ENCODE results near the gene SLC4A5.
A peak's percentile ranks its signal among the peaks of the same experiment; 100 is the strongest.

The SLC4A5 gene

GRCh38 chr2:74333896-74334586 is 9.2 kb downstream of the SLC4A5 start:
- no peak overlapping the region for H3K4me3 ChIP-seq (ENCODE audit: low read depth, low read length)
- TF ChIP-seq CTCF (IDR thresholded peaks at IDR 0.05; ENCODE audit: low read depth, low read length, missing control alignments): no peak
- in situ Hi-C loops (cut with HindIII; ENCODE audit: low sequenced_read_pairs): no loop called here
- no peak for DNase-seq (ENCODE audit: low read depth)

- H3K4me3 ChIP-seq (ENCODE audit: low read depth, low read length): no peak overlapping the region
- peak; percentile 11 for DNase-seq (ENCODE audit: low read depth)
- peak; percentile 56 for TF ChIP-seq CTCF (IDR thresholded peaks at IDR 0.05; ENCODE audit: low read depth, low read length, missing control alignments)
- in situ Hi-C loops (cut with HindIII; ENCODE audit: low sequenced_read_pairs): no loop called here
Measured at GRCh38 chr2:74333175-74333574, 10.0 kb downstream of the SLC4A5 start.

- H3K4me3 ChIP-seq (ENCODE audit: low read depth, low read length): no peak overlapping the region
- DNase-seq (ENCODE audit: low read depth): no peak
- TF ChIP-seq CTCF (IDR thresholded peaks at IDR 0.05; ENCODE audit: low read depth, low read length, missing control alignments): no peak
- in situ Hi-C loops (cut with HindIII; ENCODE audit: low sequenced_read_pairs): no loop called here
Measured at GRCh38 chr2:74332550-74333174, 10.6 kb downstream of the SLC4A5 start.

GRCh38 chr2:74328573-74328972 is 14.6 kb downstream of the SLC4A5 start:
- no peak for DNase-seq (ENCODE audit: low read depth)

GRCh38 chr2:74328074-74328473 is 15.1 kb downstream of the SLC4A5 start:
- DNase-seq (ENCODE audit: low read depth): no peak
- TF ChIP-seq CTCF (IDR thresholded peaks at IDR 0.05; ENCODE audit: low read depth, low read length, missing control alignments): no peak
- in situ Hi-C loops (cut with HindIII; ENCODE audit: low sequenced_read_pairs): no loop called here

More at GRCh38 chr2:74328573-74328972, 14.6 kb downstream of the SLC4A5 start:
- no peak for TF ChIP-seq CTCF (IDR thresholded peaks at IDR 0.05; ENCODE audit: low read depth, low read length, missing control alignments)
- in situ Hi-C loops (cut with HindIII; ENCODE audit: low sequenced_read_pairs): no loop called here
- no peak overlapping the region for H3K4me3 ChIP-seq (ENCODE audit: low read depth, low read length)

GRCh38 chr2:74327627-74328026 is 15.6 kb downstream of the SLC4A5 start:
- DNase-seq (ENCODE audit: low read depth): no peak
- in situ Hi-C loops (cut with HindIII; ENCODE audit: low sequenced_read_pairs): no loop called here
- H3K4me3 ChIP-seq (ENCODE audit: low read depth, low read length): no peak overlapping the region
- no peak for TF ChIP-seq CTCF (IDR thresholded peaks at IDR 0.05; ENCODE audit: low read depth, low read length, missing control alignments)

More at GRCh38 chr2:74328074-74328473, 15.1 kb downstream of the SLC4A5 start:
- no peak overlapping the region for H3K4me3 ChIP-seq (ENCODE audit: low read depth, low read length)
